ENCODE results near the gene RFK. TPM values are rescaled to one million over a fixed set of nuclear protein-coding genes. Genes with fewer than 3 reads are reported as not detected.

The RFK gene
- total RNA-seq, 6 experiments from 2014 or later = 11.1 to 25.2 (median 19.7) TPM

GRCh38 chr9:76425677-76426453, 31.6 kb upstream of the RFK start:
- intact Hi-C loops (cut with DNase I) = no loop called here
- Histone ChIP-seq H3K4me3 (no peak overlapping the region), H3K27ac (no peak overlapping the region), H3K4me1 (no peaks in the 10 kb centered on the region), H3K36me3 (no peaks in the 10 kb centered on the region), H3K27me3 (no peaks in the 10 kb centered on the region), H3K9me3 (no peaks in the 10 kb centered on the region)
- no peak for TF ChIP-seq CTCF (IDR thresholded peaks at IDR 0.05)
- DNase-seq = no peak
- ATAC-seq = no peak
- 77% methylated on average over 7 of the region's 8 CpGs for WGBS (ENCODE audit: insufficient coverage, low coverage, low lambda C conversion rate, missing lambda C conversion rate)

GRCh38 chr9:76424491-76424890, 30.3 kb upstream of the RFK start:
- intact Hi-C loops (cut with DNase I) = no loop called here
- TF ChIP-seq CTCF (IDR thresholded peaks at IDR 0.05) = no peak
- no peak for TF ChIP-seq POLR2A (IDR thresholded peaks at IDR 0.05)

GRCh38 chr9:76423216-76424177, 29.3 kb upstream of the RFK start:
- intact Hi-C loops (cut with DNase I) = no loop called here
- Histone ChIP-seq H3K27me3 (no peaks in the 10 kb centered on the region), H3K36me3 (no peaks in the 10 kb centered on the region), H3K27ac (no peak overlapping the region), H3K4me1 (no peaks in the 10 kb centered on the region), H3K9me3 (no peaks in the 10 kb centered on the region), H3K4me3 (no peak overlapping the region)
- peak in 2 of 4 donors; percentile 37 to 39 for ATAC-seq
- TF ChIP-seq CTCF (IDR thresholded peaks at IDR 0.05) = no peak
- TF ChIP-seq POLR2A (IDR thresholded peaks at IDR 0.05) = no peak
- 64% methylated on average over 2 of the region's 2 CpGs for WGBS (ENCODE audit: insufficient coverage, low coverage, low lambda C conversion rate, missing lambda C conversion rate)
- no peak for DNase-seq

More at GRCh38 chr9:76424491-76424890, 30.3 kb upstream of the RFK start:
- WGBS (ENCODE audit: insufficient coverage, low coverage, low lambda C conversion rate, missing lambda C conversion rate) = 88% methylated on average over 4 of the region's 4 CpGs
- ATAC-seq (no peak), DNase-seq (no peak)
- Histone ChIP-seq H3K9me3 (no peaks in the 10 kb centered on the region), H3K4me1 (no peaks in the 10 kb centered on the region), H3K27me3 (no peaks in the 10 kb centered on the region), H3K27ac (no peak overlapping the region), H3K4me3 (no peak overlapping the region), H3K36me3 (no peaks in the 10 kb centered on the region)

- H3K27me3 ChIP-seq = no peaks in the 10 kb centered on the region
- intact Hi-C loops (cut with DNase I) = no loop called here
- ATAC-seq = peak; percentile 81 to 92 (median 83)
- no peak overlapping the region for H3K27ac ChIP-seq
- TF ChIP-seq CTCF (IDR thresholded peaks at IDR 0.05) (peak; percentile 41 to 77 (median 72)), POLR2A (IDR thresholded peaks at IDR 0.05) (no peak)
- DNase-seq = no peak
- WGBS (ENCODE audit: insufficient coverage, low coverage, low lambda C conversion rate, missing lambda C conversion rate) = 50% methylated on average over 2 of the region's 2 CpGs
- H3K4me1 ChIP-seq = peaks cover 0 to 6% (median 0%) of the 10 kb centered on the region in 4 donors
- no peak overlapping the region for H3K4me3 ChIP-seq
- no peaks in the 10 kb centered on the region for H3K9me3 ChIP-seq
- no peaks in the 10 kb centered on the region for H3K36me3 ChIP-seq
These were observed 25.7 kb upstream of the RFK start for GRCh38 chr9:76419782-76420380.
